HepG2 (cell line): Measurements from ENCODE around the gene PPP1R13B. TPM values are rescaled to one million over a fixed set of nuclear protein-coding genes. Genes with fewer than 3 reads are reported as not detected.

Experiments
- CCAR2 ChIP-seq: fragments of 200-400 bp; formaldehyde crosslinking; optimal IDR thresholded peaks from 2 replicates; pipeline ENCODE3; 2018; ENCODE audit warnings: low read depth, mild to moderate bottlenecking, low read length, moderate library complexity
- CENPBD1 ChIP-seq: sonication (generic); formaldehyde crosslinking; IDR thresholded peaks from 2 replicates; pipeline ENCODE4 v1.8.0; 2022; ENCODE audit warnings: missing genetic modification reagents, low read depth, mild to moderate bottlenecking, borderline replicate concordance
- FOXJ3 ChIP-seq: sonication (generic); formaldehyde crosslinking; IDR thresholded peaks from 2 replicates; pipeline ENCODE4 v1.4.0; 2020; ENCODE audit warnings: missing genetic modification reagents, mild to moderate bottlenecking, borderline replicate concordance
- ISL2 ChIP-seq: sonication (generic); formaldehyde crosslinking; IDR thresholded peaks from 2 replicates; pipeline ENCODE4 v1.5.0; 2020; ENCODE audit warnings: missing genetic modification reagents
- JUN ChIP-seq: sonication (generic); formaldehyde crosslinking; IDR thresholded peaks from 2 replicates; pipeline ENCODE4 v1.4.0; 2020; ENCODE audit warnings: mild to moderate bottlenecking, missing genetic modification reagents
- MTA3 ChIP-seq: sonication (generic); formaldehyde crosslinking; IDR thresholded peaks from 2 replicates; pipeline ENCODE4 v1.4.0; 2020; ENCODE audit warnings: missing genetic modification reagents
- NCOR1 ChIP-seq: fragments of 200-600 bp; sonication (generic); IDR thresholded peaks from 2 replicates; pipeline ENCODE4 v1.7.0; 2017; ENCODE audit warnings: antibody characterized with exemption, low read length, borderline replicate concordance
- ZBTB10 ChIP-seq: sonication (generic); formaldehyde crosslinking; IDR thresholded peaks from 2 replicates; pipeline ENCODE4 v1.4.0; 2020; ENCODE audit warnings: missing genetic modification reagents, borderline replicate concordance
- ZBTB4 ChIP-seq: sonication (generic); formaldehyde crosslinking; IDR thresholded peaks from 2 replicates; pipeline ENCODE4 v1.4.0; 2020; ENCODE audit warnings: missing genetic modification reagents, mild to moderate bottlenecking, borderline replicate concordance
- ZGPAT ChIP-seq: IDR thresholded peaks from 2 replicates; pipeline ENCODE4 v1.6.1; 2016; ENCODE audit warnings: mild to moderate bottlenecking
- ZNF18 ChIP-seq: sonication (generic); formaldehyde crosslinking; IDR thresholded peaks from 2 replicates; pipeline ENCODE4 v1.8.0; 2022; ENCODE audit warnings: mild to moderate bottlenecking, missing genetic modification reagents; ENCODE audit not compliant: insufficient replicate concordance
- ZNF205 ChIP-seq: IDR thresholded peaks from 2 replicates; pipeline ENCODE4 v1.6.1; 2018; ENCODE audit warnings: missing biosample characterization, missing genetic modification reagents
- ZNF414 ChIP-seq: sonication (generic); formaldehyde crosslinking; IDR thresholded peaks from 2 replicates; pipeline ENCODE4 v1.5.0; 2020; ENCODE audit warnings: missing genetic modification reagents
- ZNF503 ChIP-seq: sonication (generic); formaldehyde crosslinking; IDR thresholded peaks from 2 replicates; pipeline ENCODE4 v1.4.0; 2020; ENCODE audit warnings: missing genetic modification reagents
- polyA plus RNA-seq, 8 experiments: library from polyadenylated mRNA; depleted of rRNA in 3 of 8; stranded (reverse) in 7 of 8; unstranded in 1 of 8; fragments of >200 nt; fragmentation: Illumina TruSeq in 4 of 8; extraction: Trizol in 4 of 8; gene quantifications; 2 replicates each; pipeline versions ENCODE4 v1.2.1 to v1.2.3, GENCODE V29; 2011 to 2016; ENCODE audit warnings: low read depth in 4 of 8, missing spikeins in 1 of 8, mixed read lengths in 1 of 8; ENCODE audit not compliant: insufficient read depth in 1 of 8
- total RNA-seq, 5 experiments: library from RNA; depleted of rRNA; stranded (reverse); fragments of >200 nt; fragmentation: Illumina TruSeq; extraction: Trizol; gene quantifications; 2 replicates each; pipeline ENCODE4 v1.2.3, GENCODE V29; 2016; ENCODE audit warnings: low read depth in 1 of 5

PPP1R13B gene
- total and polyA plus RNA-seq, 2 of the 13 experiments (the other 11 are each of a cell fraction or from before 2014, with no cell fraction given): 4.6 to 9.4 TPM

- no peak; the same call in 1 of the 2 replicates for TF ChIP-seq CENPBD1
- no peak for TF ChIP-seq ZNF18
- no peak for TF ChIP-seq ZBTB10 (CRISPR knock-in tag)
- TF ChIP-seq ZBTB4 (CRISPR knock-in tag): no peak
- 0 out of 2 replicates have a peak, but pooled peaks have one; percentile 15 for TF ChIP-seq ZGPAT (CRISPR knock-in tag)
- TF ChIP-seq NCOR1: peak; percentile 19; the same call in 1 of the 2 replicates
- no peak for TF ChIP-seq CCAR2
- no peak for TF ChIP-seq MTA3 (CRISPR knock-in tag)
- TF ChIP-seq ZNF503 (CRISPR knock-in tag): no peak
- TF ChIP-seq ZNF414 (CRISPR knock-in tag): no peak
- no peak for TF ChIP-seq JUN (CRISPR knock-in tag)
- no peak for TF ChIP-seq ISL2 (CRISPR knock-in tag)
- TF ChIP-seq FOXJ3 (CRISPR knock-in tag): no peak
- no peak for TF ChIP-seq ZNF205 (CRISPR knock-in tag)
These were observed 132.0 kb downstream of the PPP1R13B start, which contains the start of the genes XRCC3 and ZFYVE21 (continued) for GRCh38 chr14:103715052-103716000.
